Skin epidermis (tissue), 12 donors: ENCODE data around the gene CXCR2.
"Not testable (repeated sequence)": the region's sequence is repeated elsewhere in the genome, so short reads cannot be mapped to it uniquely, and the experiment has no call there.

Source experiments
- H3K27ac ChIP-seq, 21 experiments: fragments of 200-600 bp; sonication (generic) in 11 of 21; one replicate each; pipeline ENCODE4 v1.5.0; 2020; ENCODE audit warnings: mild to moderate bottlenecking in 3 of 21, inconsistent platforms in 2 of 21, moderate library complexity in 2 of 21
- H3K4me3 ChIP-seq, 7 experiments: fragments of 200-600 bp; sonication (generic) in 2 of 7; one replicate each; pipeline ENCODE4 v1.5.0; 2020; ENCODE audit warnings: inconsistent platforms in 2 of 7, mild to moderate bottlenecking in 2 of 7, moderate library complexity in 1 of 7

Gene CXCR2

GRCh38 chr2:218171744-218172143, 45.9 kb downstream of the CXCR2 start:
- H3K4me3 ChIP-seq, H3K27ac ChIP-seq: not testable (repeated sequence)

- Histone ChIP-seq H3K4me3 (no peak overlapping the region), H3K27ac (no peak overlapping the region)
These were observed 47.0 kb downstream of the CXCR2 start for GRCh38 chr2:218172845-218173244.

GRCh38 chr2:218179782-218180181, 54.0 kb downstream of the CXCR2 start:
- Histone ChIP-seq H3K4me3 (no peak overlapping the region), H3K27ac (no peak overlapping the region)

GRCh38 chr2:218180467-218181114, 54.8 kb downstream of the CXCR2 start:
- no peak overlapping the region for H3K4me3 ChIP-seq
- no peak overlapping the region for H3K27ac ChIP-seq

- Histone ChIP-seq H3K4me3 (no peak overlapping the region), H3K27ac (no peak overlapping the region)
These were observed 58.5 kb downstream of the CXCR2 start for GRCh38 chr2:218184331-218184730.

- H3K27ac ChIP-seq, result peak overlapping the region in 4 of 21 experiments; percentile 11 to 35 (median 29)
- no peak overlapping the region for H3K4me3 ChIP-seq
These were observed 60.5 kb downstream of the CXCR2 start for GRCh38 chr2:218186355-218186766.
